ENCODE measurements around the gene ASH1L. TPM values are rescaled to one million over a fixed set of nuclear protein-coding genes. Genes with fewer than 3 reads are reported as not detected.

Gene ASH1L
- total RNA-seq, 1 donor = 44.8 TPM

DNA sequence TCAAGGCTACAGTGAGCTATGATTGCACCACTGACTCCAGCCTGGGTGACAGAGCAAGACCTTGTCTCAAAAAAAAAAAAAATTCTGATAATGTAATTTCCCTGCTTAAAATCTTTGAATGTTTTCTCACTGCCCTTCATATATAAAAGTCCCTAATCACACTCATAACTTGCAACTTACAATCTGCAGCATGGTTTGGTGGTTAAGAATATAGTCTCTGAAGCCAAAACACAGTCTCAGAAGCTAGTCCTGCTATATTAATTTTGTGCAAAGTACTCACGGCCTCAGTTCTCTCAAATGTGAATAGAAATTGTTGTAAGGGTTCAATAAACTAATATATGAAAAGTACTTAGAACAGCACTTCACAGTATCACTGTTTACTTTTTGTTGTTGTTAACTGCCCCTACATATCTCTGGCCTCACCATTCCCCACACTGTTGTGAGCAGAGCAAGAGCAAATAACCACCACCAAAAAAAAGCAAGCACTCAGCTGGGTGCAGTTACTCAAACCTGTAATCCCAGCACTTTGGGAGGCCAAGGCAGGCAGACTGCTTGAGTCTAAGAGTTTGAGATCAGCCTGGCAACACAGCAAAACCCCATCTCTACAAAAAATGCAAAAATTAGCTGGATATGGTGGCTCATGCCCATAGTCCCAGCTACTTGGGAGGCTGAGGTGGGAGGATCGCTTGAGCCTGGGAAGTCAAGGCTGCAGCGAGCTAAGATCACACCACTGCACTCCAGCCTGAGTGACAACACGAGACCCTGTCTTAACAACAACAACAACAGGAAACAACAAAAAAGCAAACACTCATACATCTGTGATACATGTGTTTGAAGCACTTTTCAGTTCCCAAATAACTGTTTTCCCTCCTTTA lies 22.4 kb downstream of the ASH1L start:
- no peak for DNase-seq (ENCODE audit: low read depth)
- TF ChIP-seq, protein P1, sequence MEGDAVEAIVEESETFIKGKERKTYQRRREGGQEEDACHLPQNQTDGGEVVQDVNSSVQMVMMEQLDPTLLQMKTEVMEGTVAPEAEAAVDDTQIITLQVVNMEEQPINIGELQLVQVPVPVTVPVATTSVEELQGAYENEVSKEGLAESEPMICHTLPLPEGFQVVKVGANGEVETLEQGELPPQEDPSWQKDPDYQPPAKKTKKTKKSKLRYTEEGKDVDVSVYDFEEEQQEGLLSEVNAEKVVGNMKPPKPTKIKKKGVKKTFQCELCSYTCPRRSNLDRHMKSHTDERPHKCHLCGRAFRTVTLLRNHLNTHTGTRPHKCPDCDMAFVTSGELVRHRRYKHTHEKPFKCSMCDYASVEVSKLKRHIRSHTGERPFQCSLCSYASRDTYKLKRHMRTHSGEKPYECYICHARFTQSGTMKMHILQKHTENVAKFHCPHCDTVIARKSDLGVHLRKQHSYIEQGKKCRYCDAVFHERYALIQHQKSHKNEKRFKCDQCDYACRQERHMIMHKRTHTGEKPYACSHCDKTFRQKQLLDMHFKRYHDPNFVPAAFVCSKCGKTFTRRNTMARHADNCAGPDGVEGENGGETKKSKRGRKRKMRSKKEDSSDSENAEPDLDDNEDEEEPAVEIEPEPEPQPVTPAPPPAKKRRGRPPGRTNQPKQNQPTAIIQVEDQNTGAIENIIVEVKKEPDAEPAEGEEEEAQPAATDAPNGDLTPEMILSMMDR (IDR thresholded peaks at IDR 0.05; ENCODE audit: insufficient read depth, low read length) = no peak
- no peak overlapping the region for H3K4me3 ChIP-seq (ENCODE audit: low read depth, low read length)

DNA sequence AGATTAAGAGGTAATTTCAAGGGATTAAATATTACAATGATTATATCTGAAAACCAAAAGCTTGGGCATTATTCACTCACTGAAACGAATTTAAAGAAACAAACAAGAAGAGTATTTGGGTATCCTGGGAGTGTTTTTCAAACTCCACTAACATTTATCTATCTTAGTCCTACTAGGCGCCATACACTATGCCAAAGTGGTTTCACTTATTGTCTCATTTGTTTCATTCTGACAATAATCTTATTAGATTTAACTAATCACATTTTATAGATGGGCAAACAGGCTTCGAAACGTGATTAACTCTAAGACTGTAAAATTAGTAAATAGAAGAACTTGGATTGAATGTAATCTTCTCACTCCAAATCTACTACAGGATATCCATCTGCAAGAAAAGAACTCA lies 25.4 kb downstream of the ASH1L start:
- DNase-seq (ENCODE audit: low read depth) = no peak
- TF ChIP-seq, protein P1 (IDR thresholded peaks at IDR 0.05; ENCODE audit: insufficient read depth, low read length) = no peak
- no peak overlapping the region for H3K4me3 ChIP-seq (ENCODE audit: low read depth, low read length)

DNA sequence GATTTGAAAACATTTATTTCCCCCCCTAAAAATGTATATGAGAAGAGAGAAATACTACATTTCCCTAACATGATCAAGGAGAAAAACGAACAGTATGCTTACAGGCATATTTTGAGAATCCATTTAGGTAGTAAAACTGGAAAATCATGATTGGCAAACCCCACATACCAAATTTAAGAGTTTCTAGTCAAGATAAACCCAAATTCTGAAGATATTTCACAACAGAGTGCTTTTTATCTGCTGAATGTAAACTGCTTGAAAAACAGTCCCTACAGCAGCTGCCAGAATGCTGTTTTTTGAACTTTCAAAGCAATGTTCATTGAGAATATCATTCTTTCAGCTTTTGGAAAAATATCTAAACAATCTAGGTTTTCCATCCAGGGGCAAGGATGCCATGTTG lies 31.0 kb downstream of the ASH1L start:
- TF ChIP-seq, protein P1 (IDR thresholded peaks at IDR 0.05; ENCODE audit: insufficient read depth, low read length) = no peak
- peak; percentile 68 for DNase-seq (ENCODE audit: low read depth)
- no peak overlapping the region for H3K4me3 ChIP-seq (ENCODE audit: low read depth, low read length)

DNA sequence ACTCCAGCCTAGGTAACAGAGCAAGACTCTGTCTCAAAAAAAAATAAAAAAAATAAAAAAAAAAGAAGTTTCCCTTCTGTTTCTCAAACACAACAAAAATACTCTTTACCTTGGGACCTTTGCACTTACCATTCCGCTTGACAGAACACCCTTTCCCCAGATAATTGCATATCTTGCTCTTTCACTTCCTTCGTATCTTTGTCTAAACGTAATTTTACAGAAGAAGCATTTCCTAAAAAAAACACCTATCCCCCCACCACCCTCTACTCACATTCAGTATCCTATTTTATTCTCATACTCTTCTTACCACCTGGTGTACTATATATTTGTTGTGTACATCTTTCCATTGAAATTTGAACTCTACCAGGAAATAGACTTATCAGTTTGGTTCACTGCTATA lies 32.7 kb downstream of the ASH1L start:
- TF ChIP-seq, protein P1 (IDR thresholded peaks at IDR 0.05; ENCODE audit: insufficient read depth, low read length) = no peak
- DNase-seq (ENCODE audit: low read depth) = no peak
- H3K4me3 ChIP-seq (ENCODE audit: low read depth, low read length) = no peak overlapping the region

DNA sequence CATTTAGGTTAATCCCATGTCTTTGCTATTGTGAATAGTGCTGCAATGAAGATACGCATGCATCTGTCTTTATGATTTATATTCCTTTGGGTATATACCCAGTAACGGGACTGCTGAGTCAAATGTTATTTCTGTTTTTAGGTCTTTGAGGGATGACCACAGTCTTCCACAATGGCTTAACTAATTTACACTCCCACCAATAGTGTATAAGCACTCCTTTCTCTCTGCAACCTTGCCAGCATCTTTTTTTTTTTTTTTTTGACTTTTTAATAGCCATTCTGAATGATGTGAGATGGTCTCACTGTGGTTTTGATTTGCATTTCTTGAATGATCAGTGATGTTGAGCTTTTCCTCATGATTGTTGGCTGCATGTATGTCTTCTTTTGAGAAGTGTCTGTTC lies 33.5 kb downstream of the ASH1L start:
- DNase-seq (ENCODE audit: low read depth) = no peak
- no peak overlapping the region for H3K4me3 ChIP-seq (ENCODE audit: low read depth, low read length)
- TF ChIP-seq, protein P1 (IDR thresholded peaks at IDR 0.05; ENCODE audit: insufficient read depth, low read length) = no peak

DNA sequence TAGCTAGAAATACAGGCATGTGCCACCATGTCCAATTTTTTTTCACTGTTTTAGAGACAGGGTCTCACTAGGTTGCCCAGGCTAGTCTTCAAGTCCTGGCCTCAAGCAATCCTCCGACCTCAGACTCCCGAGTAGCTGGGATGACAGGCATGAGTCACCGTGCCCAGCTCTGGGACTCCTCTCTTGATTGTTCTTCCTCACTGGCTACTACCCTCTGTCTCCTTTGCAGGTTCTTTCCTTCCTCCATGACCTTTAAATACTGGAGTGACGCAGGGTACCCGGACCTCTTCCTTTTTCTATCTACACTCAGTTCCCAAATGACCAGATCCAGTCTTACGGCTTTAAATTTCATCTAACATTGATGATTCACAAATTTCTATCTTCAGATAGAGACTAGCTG lies 34.9 kb downstream of the ASH1L start:
- DNase-seq (ENCODE audit: low read depth) = no peak
- H3K4me3 ChIP-seq (ENCODE audit: low read depth, low read length) = no peak overlapping the region
- TF ChIP-seq, protein P1 (IDR thresholded peaks at IDR 0.05; ENCODE audit: insufficient read depth, low read length) = no peak

Data from fibroblast of the aortic adventitia (primary cell).